ENCODE measurements around the gene TMEM17. TPM values are rescaled to one million over a fixed set of nuclear protein-coding genes. Genes with fewer than 3 reads are reported as not detected.

TMEM17 gene
- total and polyA plus RNA-seq, 2 of the 13 experiments (the other 11 are each of a cell fraction or from before 2014, with no cell fraction given): 0.22 to 0.50 TPM

- TF ChIP-seq FOXO1 (CRISPR knock-in tag; IDR thresholded peaks at IDR 0.05) (no peak), ZNF768 (CRISPR knock-in tag; IDR thresholded peaks at IDR 0.05) (peak; percentile 29; the same call in 1 of the 2 replicates), HNRNPLL (IDR thresholded peaks at IDR 0.05; ENCODE audit: low read depth, low read length, poor library complexity, severe bottlenecking) (peak; percentile 23), SSRP1 (CRISPR knock-in tag; IDR thresholded peaks at IDR 0.05) (no peak), ZNF33A (CRISPR knock-in tag; IDR thresholded peaks at IDR 0.05; ENCODE audit: borderline replicate concordance) (no peak), ZBED4 (CRISPR knock-in tag; IDR thresholded peaks at IDR 0.05; ENCODE audit: borderline replicate concordance) (0 out of 2 replicates have a peak, but pooled peaks have one; percentile 18), ZHX1 (CRISPR knock-in tag; IDR thresholded peaks at IDR 0.05; ENCODE audit: low read depth) (0 out of 2 replicates have a peak, but pooled peaks have one; percentile 25), ESRRA (CRISPR knock-in tag; IDR thresholded peaks at IDR 0.05; ENCODE audit: low read depth) (no peak), YEATS4 (CRISPR knock-in tag; IDR thresholded peaks at IDR 0.05; ENCODE audit: borderline replicate concordance) (0 out of 2 replicates have a peak, but pooled peaks have one; percentile 29), POGZ (CRISPR knock-in tag; IDR thresholded peaks at IDR 0.05) (0 out of 2 replicates have a peak, but pooled peaks have one; percentile 19), SCMH1 (CRISPR knock-in tag; IDR thresholded peaks at IDR 0.05; ENCODE audit: borderline replicate concordance) (no peak), YY1 (IDR thresholded peaks at IDR 0.05; ENCODE audit: insufficient read depth, insufficient replicate concordance, low read depth, low read length) (peak; percentile 43), KMT2B (CRISPR knock-in tag; IDR thresholded peaks at IDR 0.05) (no peak), RERE (CRISPR knock-in tag; IDR thresholded peaks at IDR 0.05; ENCODE audit: low read depth) (no peak), RAD21 (CRISPR knock-in tag; IDR thresholded peaks at IDR 0.05) (peak; percentile 28; the same call in 1 of the 2 replicates), HOXA9 (CRISPR knock-in tag; IDR thresholded peaks at IDR 0.05; ENCODE audit: borderline replicate concordance) (no peak), MED1 (CRISPR knock-in tag; IDR thresholded peaks at IDR 0.05) (0 out of 2 replicates have a peak, but pooled peaks have one; percentile 24)
Observed at GRCh38 chr2:62505750-62506420, at the start of gene TMEM17 (continued).
